A549 (cell line): ENCODE data around the gene SULT1A1. TPM values are rescaled to one million over a fixed set of nuclear protein-coding genes. Genes with fewer than 3 reads are reported as not detected.

Experiments used
- ATAC-seq, 2 experiments: fragments of 200-7000 bp in 1 of 2; fragments of >200 bp in 1 of 2; cut with Nextera tagmentation in 1 of 2; cut with Tn5 transposase in 1 of 2; 3 replicates each; pipeline versions ENCODE4 v1.8.0 to v1.9.1; 2018 to 2020; ENCODE audit warnings: mild to moderate bottlenecking in 1 of 2, moderate library complexity in 1 of 2
- CTCF ChIA-PET: fragments of 300-600 bp; sonication (Branson Sonifier 250); formaldehyde crosslinking; extraction: SDS; loops from one replicate; lab custom pipeline; 2021; ENCODE audit warnings: antibody characterized with exemption, inconsistent platforms; lab: Yijun Ruan, JAX
- POLR2A ChIA-PET: fragments of 350-600 bp; formaldehyde crosslinking; extraction: SDS; loops from one replicate; lab custom pipeline; 2021; ENCODE audit warnings: antibody characterized with exemption, inconsistent platforms; lab: Yijun Ruan, JAX
- DNase-seq, 2 experiments: peaks; one replicate each; pipeline versions ENCODE4 v3.0.0 to v3.0.0-alpha.2; 2011 to 2016; ENCODE audit warnings: low read depth in 1 of 2, low spot score in 1 of 2
- FAIRE-seq: peaks from 2 replicates; lab custom pipeline; 2011; peaks lifted over from hg19 to GRCh38; lab: Jason Lieb, UNC
- H3K27ac ChIP-seq, 2 experiments: fragments of >200 bp; sonication (Bioruptor Twin); formaldehyde crosslinking; 3 replicates each; pipeline ENCODE4 v1.5.1; 2016 to 2017
- H3K4me1 ChIP-seq: fragments of >200 bp; sonication (Bioruptor Twin); formaldehyde crosslinking; 3 replicates; pipeline ENCODE4 v1.6.1; 2016
- H3K4me2 ChIP-seq: fragments of >200 bp; sonication (Bioruptor Twin); formaldehyde crosslinking; 3 replicates; pipeline ENCODE4 v1.6.1; 2016
- H3K4me3 ChIP-seq: fragments of >200 bp; sonication (Bioruptor Twin); formaldehyde crosslinking; 3 replicates; pipeline ENCODE4 v1.5.1; 2016
- H3K9me3 ChIP-seq: fragments of >200 bp; sonication (Bioruptor Twin); formaldehyde crosslinking; 3 replicates; pipeline ENCODE4 v1.6.1; 2016
- BHLHE40 ChIP-seq: IDR thresholded peaks from 2 replicates; pipeline ENCODE4 v1.6.1; 2012; ENCODE audit warnings: low read depth, low read length, inconsistent platforms
- CEBPB ChIP-seq, 2 experiments: fragments of >200 bp in 1 of 2; sonication (Bioruptor Twin) in 1 of 2; formaldehyde crosslinking in 1 of 2; IDR thresholded peaks; 2 replicates each; pipeline ENCODE4 v1.6.1; 2012 to 2016
- CHD2 ChIP-seq: fragments of 150-350 bp; IDR thresholded peaks from 2 replicates; pipeline ENCODE4 v1.6.1; 2014; ENCODE audit warnings: low read length; ENCODE audit not compliant: partially characterized antibody
- CHD4 ChIP-seq: fragments of 200-600 bp; sonication (generic); IDR thresholded peaks from 2 replicates; pipeline ENCODE4 v1.6.1; 2016; ENCODE audit warnings: antibody characterized with exemption, mild to moderate bottlenecking, borderline replicate concordance
- EHF ChIP-seq: fragments of 250-450 bp; sonication (Bioruptor Pico); IDR thresholded peaks from 2 replicates; pipeline ENCODE4 v1.5.0; 2020; ENCODE audit warnings: mild to moderate bottlenecking
- EHMT2 ChIP-seq: fragments of 200-600 bp; sonication (generic); IDR thresholded peaks from 2 replicates; pipeline ENCODE4 v1.6.1; 2016; ENCODE audit warnings: antibody characterized with exemption, low read depth, mild to moderate bottlenecking, moderate library complexity
- ESRRA ChIP-seq: fragments of 150-350 bp; IDR thresholded peaks from 2 replicates; pipeline ENCODE4 v1.6.1; 2014; ENCODE audit warnings: mild to moderate bottlenecking, low read length, borderline replicate concordance
- FOSB ChIP-seq: fragments of 250-450 bp; sonication (Bioruptor Pico); IDR thresholded peaks from 2 replicates; pipeline ENCODE4 v1.5.0; 2020; ENCODE audit warnings: mild to moderate bottlenecking, moderate library complexity
- FOSL2 ChIP-seq, 2 experiments: fragments of 450-650 bp in 1 of 2; fragments of >200 bp in 1 of 2; sonication (Bioruptor Twin) in 1 of 2; formaldehyde crosslinking; IDR thresholded peaks; 2 replicates each; pipeline versions ENCODE4 v1.5.0 to v1.6.1; 2016 to 2020; ENCODE audit warnings: mild to moderate bottlenecking in 1 of 2, moderate library complexity in 1 of 2
- FOXS1 ChIP-seq: fragments of 250-450 bp; sonication (Bioruptor Pico); IDR thresholded peaks from 2 replicates; pipeline ENCODE4 v1.5.0; 2020; ENCODE audit warnings: mild to moderate bottlenecking, moderate library complexity
- HEYL ChIP-seq: fragments of 250-450 bp; sonication (Bioruptor Pico); IDR thresholded peaks from 2 replicates; pipeline ENCODE4 v1.8.0; 2021; ENCODE audit warnings: mild to moderate bottlenecking, moderate library complexity
- HOXB13 ChIP-seq: fragments of 250-450 bp; sonication (Bioruptor Pico); IDR thresholded peaks from 2 replicates; pipeline ENCODE4 v1.5.0; 2020; ENCODE audit warnings: low read depth, mild to moderate bottlenecking, moderate library complexity
- JUNB ChIP-seq: fragments of >200 bp; sonication (Bioruptor Twin); formaldehyde crosslinking; IDR thresholded peaks from 2 replicates; pipeline ENCODE4 v1.6.1; 2016
- MAFK ChIP-seq: fragments of 450-650 bp; IDR thresholded peaks from 2 replicates; pipeline ENCODE4 v1.6.1; 2014; ENCODE audit not compliant: partially characterized antibody
- NPAS2 ChIP-seq: fragments of 250-450 bp; sonication (Bioruptor Pico); IDR thresholded peaks from 2 replicates; pipeline ENCODE4 v1.8.0; 2022; ENCODE audit warnings: mild to moderate bottlenecking, moderate library complexity, borderline replicate concordance
- NR3C1 ChIP-seq: fragments of >200 bp; sonication (Bioruptor Twin); formaldehyde crosslinking; IDR thresholded peaks from 3 replicates; pipeline ENCODE4 v1.6.1; 2017
- RCOR1 ChIP-seq: fragments of 150-350 bp; IDR thresholded peaks from 2 replicates; pipeline ENCODE4 v1.6.1; 2014; ENCODE audit warnings: antibody characterized with exemption, low read length, low read depth
- RFX5 ChIP-seq: fragments of 450-650 bp; IDR thresholded peaks from 2 replicates; pipeline ENCODE4 v1.7.1; 2014; ENCODE audit warnings: antibody characterized with exemption, mild to moderate bottlenecking, moderate library complexity
- RNF2 ChIP-seq: fragments of 200-600 bp; sonication (generic); IDR thresholded peaks from 2 replicates; pipeline ENCODE4 v1.6.1; 2016; ENCODE audit warnings: low read depth, mild to moderate bottlenecking, antibody characterized with exemption, moderate library complexity, borderline replicate concordance
- SMC3 ChIP-seq: fragments of >200 bp; sonication (Bioruptor Twin); formaldehyde crosslinking; IDR thresholded peaks from 3 replicates; pipeline ENCODE4 v1.6.1; 2018; ENCODE audit warnings: inconsistent platforms
- TP53 ChIP-seq: fragments of 250-450 bp; sonication (Bioruptor Pico); IDR thresholded peaks from 2 replicates; pipeline ENCODE4 v1.5.0; 2021; ENCODE audit warnings: mild to moderate bottlenecking, moderate library complexity
- ZC3H11A ChIP-seq: fragments of 450-650 bp; IDR thresholded peaks from 2 replicates; pipeline ENCODE4 v1.6.1; 2014; ENCODE audit warnings: antibody characterized with exemption, mild to moderate bottlenecking
- ZFP36 ChIP-seq: fragments of 450-650 bp; IDR thresholded peaks from 2 replicates; pipeline ENCODE4 v1.6.1; 2014; ENCODE audit warnings: borderline replicate concordance; ENCODE audit not compliant: partially characterized antibody
- ZNF302 ChIP-seq: fragments of 250-450 bp; sonication (Bioruptor Pico); IDR thresholded peaks from 2 replicates; pipeline ENCODE4 v1.9.0; 2021; ENCODE audit warnings: inconsistent platforms, mild to moderate bottlenecking, moderate library complexity
- ZSCAN20 ChIP-seq: fragments of 250-450 bp; sonication (Bioruptor Pico); IDR thresholded peaks from 2 replicates; pipeline ENCODE4 v1.8.0; 2022; ENCODE audit warnings: mild to moderate bottlenecking, moderate library complexity
- WGBS: methylation state at CpG from one replicate; pipeline ENCODE4 v1.1.6; 2017; ENCODE audit errors: missing lambda C conversion rate; 5-methylcytosine and 5-hydroxymethylcytosine counted together
- polyA plus RNA-seq, 4 experiments: library from polyadenylated mRNA; depleted of rRNA in 3 of 4; stranded (reverse); fragments of >200 nt; fragmentation: RNase III in 1 of 4; extraction: RNeasy Plus Mini Kit Qiagen cat#74134 plus additional on column Dnase treatment in 1 of 4; gene quantifications; 2 replicates in 3 of 4; 3 replicates in 1 of 4; pipeline ENCODE4 v1.2.3, GENCODE V29; 2011 to 2017
- TF ChIP-seq, protein P1 (sequence below): fragments of >200 bp; sonication (Bioruptor Twin); formaldehyde crosslinking; IDR thresholded peaks from 3 replicates; pipeline ENCODE4 v1.5.1; 2016
- TF ChIP-seq, protein P2 (sequence below): fragments of 200-600 bp; sonication (generic); IDR thresholded peaks from 2 replicates; pipeline ENCODE4 v1.6.1; 2016; ENCODE audit warnings: antibody characterized with exemption, mild to moderate bottlenecking, moderate library complexity
- TF ChIP-seq, protein P3 (sequence below): IDR thresholded peaks from 2 replicates; pipeline ENCODE4 v1.6.1; 2012

SULT1A1 gene
- polyA plus RNA-seq, 2 of the 4 experiments (the other 2 are of a cell fraction), result 2.5 to 4.0 TPM

DNA sequence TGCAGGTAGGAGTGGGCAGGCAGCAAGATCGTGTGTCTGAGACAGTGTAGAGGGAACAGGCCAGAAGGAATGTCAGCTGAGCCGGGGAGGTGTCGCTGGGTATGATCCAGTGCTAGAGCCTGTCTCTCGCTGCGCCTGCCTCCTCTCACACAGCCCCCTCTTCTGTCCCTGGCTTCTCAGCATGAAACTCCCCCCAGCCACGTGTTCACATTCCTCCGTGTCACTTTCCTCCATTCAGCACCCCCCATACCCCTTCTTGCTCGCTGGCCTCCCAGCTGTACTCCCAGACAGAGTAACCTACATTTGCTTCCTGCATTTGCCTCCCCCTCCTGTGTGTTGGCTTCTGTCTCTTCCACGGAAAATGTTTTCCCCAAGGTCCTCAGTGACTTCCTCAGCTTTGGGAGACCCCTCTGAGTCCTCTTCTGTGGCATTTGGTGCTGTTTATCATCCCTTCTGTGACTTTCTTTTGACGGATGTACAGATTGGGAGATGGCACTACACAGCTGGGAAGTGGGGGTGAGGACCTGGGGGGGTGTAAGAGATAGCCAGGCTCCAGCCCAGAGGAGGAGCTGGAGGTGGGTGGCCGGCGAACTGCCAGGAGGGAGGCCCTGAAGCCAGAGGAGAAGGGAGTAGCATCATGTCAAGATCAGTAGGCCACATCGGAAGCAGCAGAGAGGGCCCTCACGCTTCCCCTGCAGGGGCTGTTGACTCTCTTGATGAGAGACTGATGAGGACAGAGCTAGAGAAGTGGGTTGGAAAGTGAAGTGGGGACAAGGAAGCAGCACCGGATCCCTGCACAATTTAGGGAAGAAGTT lies 36.9 kb downstream of the SULT1A1 start:
- CTCF ChIA-PET, result interaction anchor here (1.5 kb wide), 1 partner anchor 43 kb away, joined by 4 read pairs; no protein-coding TSS in a partner anchor

DNA sequence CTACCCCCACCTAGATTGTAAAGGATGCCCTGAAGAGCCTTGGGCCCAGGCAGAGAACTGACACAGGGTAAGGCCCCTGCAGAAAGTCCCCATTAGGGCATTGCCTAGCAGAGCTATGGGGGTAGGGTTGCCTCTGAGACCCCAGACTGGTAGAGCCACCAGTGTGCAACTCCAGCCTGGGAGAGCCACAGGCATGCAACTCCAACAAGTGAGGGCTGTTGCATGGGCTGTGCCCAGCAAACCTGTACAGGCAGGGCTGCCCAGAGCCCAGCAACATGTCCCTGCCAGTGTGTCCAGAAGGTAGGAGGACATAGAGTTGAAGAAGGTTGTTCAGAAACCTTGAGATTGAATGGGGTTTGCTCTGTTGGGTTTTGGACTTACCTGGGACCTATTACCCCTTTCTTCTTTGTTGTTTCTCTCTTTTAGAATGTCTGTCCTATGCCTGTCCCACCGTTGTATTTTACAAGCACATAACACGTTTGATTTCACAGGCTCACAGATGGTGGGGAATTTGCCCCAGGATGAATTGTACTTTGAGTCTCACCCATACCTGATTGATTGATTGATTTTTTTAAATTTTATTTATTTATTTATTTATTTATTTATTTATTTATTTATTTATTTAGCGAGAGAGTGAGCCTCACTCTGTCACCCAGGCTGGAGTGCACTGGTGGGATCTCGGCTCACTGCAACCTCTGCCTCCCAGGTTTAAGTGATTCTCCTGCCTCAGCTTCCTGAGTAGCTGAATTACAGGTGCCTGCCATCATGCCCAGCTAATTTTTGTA lies 39.7 kb downstream of the SULT1A1 start:
- CTCF ChIA-PET, result interaction anchor here (0.9 to 1.3 kb wide), 2 partner anchors 16 to 23 kb away, joined by 3 read pairs; partner anchors contain the start of gene SGF29
- TF ChIP-seq ZC3H11A, result peak; percentile 82
- no peak for TF ChIP-seq BHLHE40
- no peak for TF ChIP-seq HEYL (CRISPR knock-in tag)
- TF ChIP-seq, all 56 proteins: peak for 1
- 97% methylated on average over 4 of the region's 4 CpGs for WGBS
- Histone ChIP-seq H3K4me3 (no peak overlapping the region), H3K9me3 (peaks cover 15% of the 10 kb centered on the region; the same call in 2 of the 3 replicates), H3K4me1 (no peaks in the 10 kb centered on the region), H3K27ac (no peak overlapping the region), H3K4me2 (no peak overlapping the region)
- ATAC-seq (no peak), DNase-seq (no peak), FAIRE-seq (no peak)
- POLR2A ChIA-PET, result no interaction called here

More for the DNA sequence above, 36.9 kb downstream of the SULT1A1 start:
- Histone ChIP-seq H3K27ac (no peak overlapping the region), H3K4me3 (no peak overlapping the region), H3K9me3 (peaks cover 1% of the 10 kb centered on the region; the same call in 2 of the 3 replicates), H3K4me1 (no peaks in the 10 kb centered on the region), H3K4me2 (no peak overlapping the region)
- POLR2A ChIA-PET, result no interaction called here
- DNase-seq (no peak), FAIRE-seq (no peak), ATAC-seq (no peak)
- TF ChIP-seq HOXB13 (CRISPR knock-in tag) (no peak), TP53 (CRISPR knock-in tag) (no peak), HEYL (CRISPR knock-in tag) (no peak), CHD4 (no peak), FOSB (no peak), ZFP36 (no peak), ZC3H11A (no peak), CEBPB (IDR thresholded peaks at IDR 0.05) (no peak), EHF (no peak), ZNF302 (CRISPR knock-in tag) (no peak), ESRRA (no peak), NR3C1 (no peak), RFX5 (no peak), RCOR1 (no peak), EHMT2 (no peak), FOXS1 (no peak), JUNB (no peak), NPAS2 (no peak), RNF2 (no peak)
- TF ChIP-seq, protein P1, sequence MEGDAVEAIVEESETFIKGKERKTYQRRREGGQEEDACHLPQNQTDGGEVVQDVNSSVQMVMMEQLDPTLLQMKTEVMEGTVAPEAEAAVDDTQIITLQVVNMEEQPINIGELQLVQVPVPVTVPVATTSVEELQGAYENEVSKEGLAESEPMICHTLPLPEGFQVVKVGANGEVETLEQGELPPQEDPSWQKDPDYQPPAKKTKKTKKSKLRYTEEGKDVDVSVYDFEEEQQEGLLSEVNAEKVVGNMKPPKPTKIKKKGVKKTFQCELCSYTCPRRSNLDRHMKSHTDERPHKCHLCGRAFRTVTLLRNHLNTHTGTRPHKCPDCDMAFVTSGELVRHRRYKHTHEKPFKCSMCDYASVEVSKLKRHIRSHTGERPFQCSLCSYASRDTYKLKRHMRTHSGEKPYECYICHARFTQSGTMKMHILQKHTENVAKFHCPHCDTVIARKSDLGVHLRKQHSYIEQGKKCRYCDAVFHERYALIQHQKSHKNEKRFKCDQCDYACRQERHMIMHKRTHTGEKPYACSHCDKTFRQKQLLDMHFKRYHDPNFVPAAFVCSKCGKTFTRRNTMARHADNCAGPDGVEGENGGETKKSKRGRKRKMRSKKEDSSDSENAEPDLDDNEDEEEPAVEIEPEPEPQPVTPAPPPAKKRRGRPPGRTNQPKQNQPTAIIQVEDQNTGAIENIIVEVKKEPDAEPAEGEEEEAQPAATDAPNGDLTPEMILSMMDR, result no peak
- WGBS, result 91% methylated on average over 15 of the region's 15 CpGs

DNA sequence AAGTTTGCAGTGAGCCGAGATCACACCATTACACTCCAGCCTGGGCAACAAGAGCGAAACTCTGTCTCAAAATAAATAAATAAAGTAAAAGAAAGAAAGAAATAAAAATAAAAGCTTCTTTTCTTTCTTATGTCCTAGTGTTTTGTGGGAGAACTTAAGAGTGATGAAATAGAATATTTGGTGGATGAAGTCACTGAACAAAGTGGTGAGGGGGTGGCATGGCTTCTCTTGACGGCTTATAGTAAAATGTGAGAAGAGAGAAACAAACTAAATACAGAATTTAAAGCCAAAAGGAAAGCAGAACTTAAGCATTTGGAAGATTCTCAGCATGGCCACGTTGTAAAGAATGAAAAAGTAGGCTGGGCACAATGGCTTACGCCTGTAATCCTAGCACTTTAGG lies 40.8 kb downstream of the SULT1A1 start:
- DNase-seq (no peak), ATAC-seq (no peak), FAIRE-seq (no peak)
- CTCF ChIA-PET, result interaction anchor here (0.6 to 1.5 kb wide), 4 partner anchors 15 to 252 kb away, joined by 3 to 4 read pairs (median 3); partner anchors contain the start of gene SGF29
- H3K4me2 ChIP-seq, result no peak overlapping the region
- H3K4me1 ChIP-seq, result no peaks in the 10 kb centered on the region
- 87% methylated on average over 5 of the region's 5 CpGs for WGBS
- H3K9me3 ChIP-seq, result peaks cover 15% of the 10 kb centered on the region; the same call in 2 of the 3 replicates
- H3K4me3 ChIP-seq, result no peak overlapping the region
- H3K27ac ChIP-seq, result no peak overlapping the region
- POLR2A ChIA-PET, result no interaction called here
- TF ChIP-seq ZSCAN20 (no peak), HOXB13 (CRISPR knock-in tag) (no peak), CHD2 (no peak), MAFK (no peak), SMC3 (no peak), FOSB (no peak), BHLHE40 (no peak), FOSL2 (IDR thresholded peaks at IDR 0.05) (no peak), FOSL2 (CRISPR knock-in tag; IDR thresholded peaks at IDR 0.05) (no peak)
- TF ChIP-seq, protein P2, sequence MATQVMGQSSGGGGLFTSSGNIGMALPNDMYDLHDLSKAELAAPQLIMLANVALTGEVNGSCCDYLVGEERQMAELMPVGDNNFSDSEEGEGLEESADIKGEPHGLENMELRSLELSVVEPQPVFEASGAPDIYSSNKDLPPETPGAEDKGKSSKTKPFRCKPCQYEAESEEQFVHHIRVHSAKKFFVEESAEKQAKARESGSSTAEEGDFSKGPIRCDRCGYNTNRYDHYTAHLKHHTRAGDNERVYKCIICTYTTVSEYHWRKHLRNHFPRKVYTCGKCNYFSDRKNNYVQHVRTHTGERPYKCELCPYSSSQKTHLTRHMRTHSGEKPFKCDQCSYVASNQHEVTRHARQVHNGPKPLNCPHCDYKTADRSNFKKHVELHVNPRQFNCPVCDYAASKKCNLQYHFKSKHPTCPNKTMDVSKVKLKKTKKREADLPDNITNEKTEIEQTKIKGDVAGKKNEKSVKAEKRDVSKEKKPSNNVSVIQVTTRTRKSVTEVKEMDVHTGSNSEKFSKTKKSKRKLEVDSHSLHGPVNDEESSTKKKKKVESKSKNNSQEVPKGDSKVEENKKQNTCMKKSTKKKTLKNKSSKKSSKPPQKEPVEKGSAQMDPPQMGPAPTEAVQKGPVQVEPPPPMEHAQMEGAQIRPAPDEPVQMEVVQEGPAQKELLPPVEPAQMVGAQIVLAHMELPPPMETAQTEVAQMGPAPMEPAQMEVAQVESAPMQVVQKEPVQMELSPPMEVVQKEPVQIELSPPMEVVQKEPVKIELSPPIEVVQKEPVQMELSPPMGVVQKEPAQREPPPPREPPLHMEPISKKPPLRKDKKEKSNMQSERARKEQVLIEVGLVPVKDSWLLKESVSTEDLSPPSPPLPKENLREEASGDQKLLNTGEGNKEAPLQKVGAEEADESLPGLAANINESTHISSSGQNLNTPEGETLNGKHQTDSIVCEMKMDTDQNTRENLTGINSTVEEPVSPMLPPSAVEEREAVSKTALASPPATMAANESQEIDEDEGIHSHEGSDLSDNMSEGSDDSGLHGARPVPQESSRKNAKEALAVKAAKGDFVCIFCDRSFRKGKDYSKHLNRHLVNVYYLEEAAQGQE, result no peak
- TF ChIP-seq, protein P3, sequence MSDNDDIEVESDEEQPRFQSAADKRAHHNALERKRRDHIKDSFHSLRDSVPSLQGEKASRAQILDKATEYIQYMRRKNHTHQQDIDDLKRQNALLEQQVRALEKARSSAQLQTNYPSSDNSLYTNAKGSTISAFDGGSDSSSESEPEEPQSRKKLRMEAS, result no peak
